ENCODE results near the gene LASP1. TPM values are rescaled to one million over a fixed set of nuclear protein-coding genes. Genes with fewer than 3 reads are reported as not detected.

The LASP1 gene
- polyA plus RNA-seq, 4 donors, result 152 to 296 (median 235) TPM

GRCh38 chr17:38912221-38912813 lies 42.5 kb downstream of the LASP1 start:
- peak overlapping the region in 2 of 3 donors; percentile 9 to 62 for H3K27ac ChIP-seq (ENCODE audit: low read depth in 1 of 3, low read length in 2 of 3)
- peaks cover 8 to 99% (median 28%) of the 10 kb centered on the region in 3 donors for H3K36me3 ChIP-seq (ENCODE audit: control insufficient read depth in 3 of 3, insufficient read depth in 2 of 3, low read depth in 1 of 3, low read length in 3 of 3)
- DNase-seq (no peak), FAIRE-seq (no peak)
- WGBS, 3 donors, result 65 to 72% (median 67%) methylated on average over 13 of the region's 13 CpGs
- H3K27me3 ChIP-seq (ENCODE audit: control insufficient read depth in 3 of 3, insufficient read depth in 3 of 3, low read length in 3 of 3), result no peaks in the 10 kb centered on the region
- peaks cover 5 to 50% (median 20%) of the 10 kb centered on the region in 3 donors for H3K4me1 ChIP-seq (ENCODE audit: control insufficient read depth in 3 of 3, insufficient read depth in 2 of 3, low read depth in 1 of 3, low read length in 2 of 3)
- H3K9me3 ChIP-seq (ENCODE audit: control insufficient read depth in 2 of 2, insufficient read depth in 1 of 2, low read depth in 1 of 2, low read length in 1 of 2), result no peaks in the 10 kb centered on the region
- no peak overlapping the region for H3K4me3 ChIP-seq (ENCODE audit: low read depth in 1 of 3, low read length in 3 of 3)

- 56 to 71% (median 58%) methylated on average over 20 of the region's 20 CpGs for WGBS, 3 donors
- H3K9me3 ChIP-seq (ENCODE audit: control insufficient read depth in 2 of 2, insufficient read depth in 1 of 2, low read depth in 1 of 2, low read length in 1 of 2), result no peaks in the 10 kb centered on the region
- peak; percentile 76 to 77 for DNase-seq
- H3K36me3 ChIP-seq (ENCODE audit: control insufficient read depth in 3 of 3, insufficient read depth in 2 of 3, low read depth in 1 of 3, low read length in 3 of 3), result peaks cover 18 to 99% (median 43%) of the 10 kb centered on the region in 3 donors
- H3K27me3 ChIP-seq (ENCODE audit: control insufficient read depth in 3 of 3, insufficient read depth in 3 of 3, low read length in 3 of 3), result no peaks in the 10 kb centered on the region
- peaks cover 0 to 43% (median 16%) of the 10 kb centered on the region in 3 donors for H3K4me1 ChIP-seq (ENCODE audit: control insufficient read depth in 3 of 3, insufficient read depth in 2 of 3, low read depth in 1 of 3, low read length in 2 of 3)
- H3K27ac ChIP-seq (ENCODE audit: low read depth in 1 of 3, low read length in 2 of 3), result peak overlapping the region; percentile 33 to 82 (median 57)
- FAIRE-seq, result no peak
- peak overlapping the region in 1 of 3 donors; percentile 2 for H3K4me3 ChIP-seq (ENCODE audit: low read depth in 1 of 3, low read length in 3 of 3)
These were observed 45.1 kb downstream of the LASP1 start for GRCh38 chr17:38914741-38915638.

GRCh38 chr17:38915639-38915995 lies 45.8 kb downstream of the LASP1 start:
- no peak for DNase-seq
- FAIRE-seq, result no peak

GRCh38 chr17:38916771-38917170 lies 46.9 kb downstream of the LASP1 start:
- no peaks in the 10 kb centered on the region for H3K27me3 ChIP-seq (ENCODE audit: control insufficient read depth in 3 of 3, insufficient read depth in 3 of 3, low read length in 3 of 3)
- FAIRE-seq, result no peak
- peaks cover 0 to 35% (median 14%) of the 10 kb centered on the region in 3 donors for H3K4me1 ChIP-seq (ENCODE audit: control insufficient read depth in 3 of 3, insufficient read depth in 2 of 3, low read depth in 1 of 3, low read length in 2 of 3)
- H3K4me3 ChIP-seq (ENCODE audit: low read depth in 1 of 3, low read length in 3 of 3), result no peak overlapping the region
- DNase-seq, result peak in 1 of 2 donors; percentile 36
- 57 to 68% (median 68%) methylated on average over 8 of the region's 8 CpGs for WGBS, 3 donors
- H3K9me3 ChIP-seq (ENCODE audit: control insufficient read depth in 2 of 2, insufficient read depth in 1 of 2, low read depth in 1 of 2, low read length in 1 of 2), result no peaks in the 10 kb centered on the region
- H3K36me3 ChIP-seq (ENCODE audit: control insufficient read depth in 3 of 3, insufficient read depth in 2 of 3, low read depth in 1 of 3, low read length in 3 of 3), result peaks cover 15 to 98% (median 41%) of the 10 kb centered on the region in 3 donors
- H3K27ac ChIP-seq (ENCODE audit: low read depth in 1 of 3, low read length in 2 of 3), result peak overlapping the region in 2 of 3 donors; percentile 15 to 69

More at GRCh38 chr17:38915639-38915995, 45.8 kb downstream of the LASP1 start:
- no peaks in the 10 kb centered on the region for H3K9me3 ChIP-seq (ENCODE audit: control insufficient read depth in 2 of 2, insufficient read depth in 1 of 2, low read depth in 1 of 2, low read length in 1 of 2)
- peaks cover 18 to 99% (median 45%) of the 10 kb centered on the region in 3 donors for H3K36me3 ChIP-seq (ENCODE audit: control insufficient read depth in 3 of 3, insufficient read depth in 2 of 3, low read depth in 1 of 3, low read length in 3 of 3)
- peaks cover 0 to 39% (median 16%) of the 10 kb centered on the region in 3 donors for H3K4me1 ChIP-seq (ENCODE audit: control insufficient read depth in 3 of 3, insufficient read depth in 2 of 3, low read depth in 1 of 3, low read length in 2 of 3)
- H3K27me3 ChIP-seq (ENCODE audit: control insufficient read depth in 3 of 3, insufficient read depth in 3 of 3, low read length in 3 of 3), result no peaks in the 10 kb centered on the region
- peak overlapping the region; percentile 22 to 57 (median 33) for H3K27ac ChIP-seq (ENCODE audit: low read depth in 1 of 3, low read length in 2 of 3)
- no peak overlapping the region for H3K4me3 ChIP-seq (ENCODE audit: low read depth in 1 of 3, low read length in 3 of 3)
- 78 to 88% (median 80%) methylated on average over 7 of the region's 7 CpGs for whole genome bisulfite sequencing, 3 donors

GRCh38 chr17:38917259-38917658 lies 47.4 kb downstream of the LASP1 start:
- H3K4me3 ChIP-seq (ENCODE audit: low read depth in 1 of 3, low read length in 3 of 3), result no peak overlapping the region
- no peaks in the 10 kb centered on the region for H3K9me3 ChIP-seq (ENCODE audit: control insufficient read depth in 2 of 2, insufficient read depth in 1 of 2, low read depth in 1 of 2, low read length in 1 of 2)
- peaks cover 15 to 97% (median 40%) of the 10 kb centered on the region in 3 donors for H3K36me3 ChIP-seq (ENCODE audit: control insufficient read depth in 3 of 3, insufficient read depth in 2 of 3, low read depth in 1 of 3, low read length in 3 of 3)
- no peaks in the 10 kb centered on the region for H3K27me3 ChIP-seq (ENCODE audit: control insufficient read depth in 3 of 3, insufficient read depth in 3 of 3, low read length in 3 of 3)
- FAIRE-seq, result no peak
- 91 to 93% (median 92%) methylated on average over 3 of the region's 3 CpGs for WGBS, 3 donors
- H3K27ac ChIP-seq (ENCODE audit: low read depth in 1 of 3, low read length in 2 of 3), result peak overlapping the region in 2 of 3 donors; percentile 15 to 69
- no peak for DNase-seq
- H3K4me1 ChIP-seq (ENCODE audit: control insufficient read depth in 3 of 3, insufficient read depth in 2 of 3, low read depth in 1 of 3, low read length in 2 of 3), result peaks cover 0 to 35% (median 11%) of the 10 kb centered on the region in 3 donors

- H3K27ac ChIP-seq (ENCODE audit: low read depth in 1 of 3, low read length in 2 of 3), result no peak overlapping the region
- 81 to 87% (median 84%) methylated on average over 37 of the region's 37 CpGs for WGBS, 3 donors
- H3K36me3 ChIP-seq (ENCODE audit: control insufficient read depth in 3 of 3, insufficient read depth in 2 of 3, low read depth in 1 of 3, low read length in 3 of 3), result peaks cover 15 to 90% (median 35%) of the 10 kb centered on the region in 3 donors
- no peak for DNase-seq
- H3K9me3 ChIP-seq (ENCODE audit: control insufficient read depth in 2 of 2, insufficient read depth in 1 of 2, low read depth in 1 of 2, low read length in 1 of 2), result no peaks in the 10 kb centered on the region
- no peaks in the 10 kb centered on the region for H3K27me3 ChIP-seq (ENCODE audit: control insufficient read depth in 3 of 3, insufficient read depth in 3 of 3, low read length in 3 of 3)
- FAIRE-seq, result no peak
- no peak overlapping the region for H3K4me3 ChIP-seq (ENCODE audit: low read depth in 1 of 3, low read length in 3 of 3)
- peaks cover 6 to 28% (median 6%) of the 10 kb centered on the region in 3 donors for H3K4me1 ChIP-seq (ENCODE audit: control insufficient read depth in 3 of 3, insufficient read depth in 2 of 3, low read depth in 1 of 3, low read length in 2 of 3)
These were observed 48.5 kb downstream of the LASP1 start for GRCh38 chr17:38918129-38918913.

- Histone ChIP-seq H3K36me3 (ENCODE audit: control insufficient read depth in 3 of 3, insufficient read depth in 2 of 3, low read depth in 1 of 3, low read length in 3 of 3) (peaks cover 15 to 84% (median 35%) of the 10 kb centered on the region in 3 donors), H3K4me3 (ENCODE audit: low read depth in 1 of 3, low read length in 3 of 3) (no peak overlapping the region), H3K27ac (ENCODE audit: low read depth in 1 of 3, low read length in 2 of 3) (no peak overlapping the region), H3K27me3 (ENCODE audit: control insufficient read depth in 3 of 3, insufficient read depth in 3 of 3, low read length in 3 of 3) (no peaks in the 10 kb centered on the region), H3K9me3 (ENCODE audit: control insufficient read depth in 2 of 2, insufficient read depth in 1 of 2, low read depth in 1 of 2, low read length in 1 of 2) (no peaks in the 10 kb centered on the region), H3K4me1 (ENCODE audit: control insufficient read depth in 3 of 3, insufficient read depth in 2 of 3, low read depth in 1 of 3, low read length in 2 of 3) (peaks cover 5 to 26% (median 6%) of the 10 kb centered on the region in 3 donors)
- 89 to 95% (median 94%) methylated on average over 5 of the region's 5 CpGs for WGBS, 3 donors
- no peak for FAIRE-seq
- no peak for DNase-seq
These were observed 49.1 kb downstream of the LASP1 start for GRCh38 chr17:38918916-38919315.
